Panc1 (cell line): ENCODE measurements around the gene CCDC9B. TPM values are rescaled to one million over a fixed set of nuclear protein-coding genes. Genes with fewer than 3 reads are reported as not detected.
A peak's percentile ranks its signal among the peaks of the same experiment; 100 is the strongest.

ENCODE experiments used
- ATAC-seq: fragments of 200-7000 bp; cut with Tn5 transposase; 2 replicates; pipeline ENCODE4 v1.9.1; 2020; ENCODE audit warnings: mild to moderate bottlenecking, moderate library complexity
- BruUV-seq: library from RNA; stranded (reverse); fragments of 400-500 nt; replicated peaks from 2 replicates; lab custom pipeline; 2021; lab: Mats Ljungman, UMichigan
- CTCF ChIA-PET: fragments of 300-600 bp; sonication (Branson Sonifier 250); formaldehyde crosslinking; loops from one replicate; lab custom pipeline; 2022; ENCODE audit warnings: antibody characterized with exemption; lab: Charles Lee
- POLR2A ChIA-PET: fragments of 300-600 bp; sonication (Branson Sonifier 250); formaldehyde crosslinking; loops from one replicate; lab custom pipeline; 2022; ENCODE audit warnings: antibody characterized with exemption; lab: Charles Lee
- DNase-seq: peaks from one replicate; pipeline ENCODE4 v3.0.0-alpha.2; 2010; ENCODE audit warnings: low read depth, low spot score
- H3K27ac ChIP-seq: 2 replicates; pipeline ENCODE4 v1.5.1; 2011; ENCODE audit warnings: mild to moderate bottlenecking, low read length, inconsistent platforms
- H3K27me3 ChIP-seq: fragments of 200-500 bp; sonication (Bioruptor generic); 2 replicates; pipeline ENCODE4 v1.6.0; 2014; ENCODE audit warnings: low read length, inconsistent platforms; ENCODE audit not compliant: control insufficient read depth, insufficient read depth
- H3K36me3 ChIP-seq: fragments of 200-500 bp; sonication (Bioruptor generic); 2 replicates; pipeline ENCODE4 v1.5.1; 2014; ENCODE audit warnings: inconsistent platforms, mild to moderate bottlenecking, low read length, moderate library complexity; ENCODE audit not compliant: control insufficient read depth, insufficient read depth
- H3K4me1 ChIP-seq: 2 replicates; pipeline ENCODE4 v1.5.1; 2011; ENCODE audit warnings: inconsistent platforms, mild to moderate bottlenecking, low read length, moderate library complexity; ENCODE audit not compliant: control insufficient read depth, insufficient read depth
- H3K4me3 ChIP-seq, 2 experiments: 2 replicates each; pipeline ENCODE4 v1.5.1; 2011 to 2012; ENCODE audit warnings: low read depth in 2 of 2, low read length in 2 of 2, mild to moderate bottlenecking in 2 of 2, inconsistent platforms in 1 of 2, moderate library complexity in 1 of 2
- H3K9me3 ChIP-seq: fragments of 200-500 bp; sonication (Bioruptor generic); 2 replicates; pipeline ENCODE4 v1.5.1; 2014; ENCODE audit warnings: low read depth, mild to moderate bottlenecking, inconsistent platforms, low read length, moderate library complexity; ENCODE audit not compliant: control insufficient read depth, insufficient read depth
- CTCF ChIP-seq: fragments of 450-650 bp; IDR thresholded peaks from 2 replicates; pipeline ENCODE4 v1.5.1; 2017; ENCODE audit warnings: mild to moderate bottlenecking
- POLR2AphosphoS5 ChIP-seq: IDR thresholded peaks from 2 replicates; pipeline ENCODE4 v1.6.1; 2012; ENCODE audit warnings: mild to moderate bottlenecking, low read depth, low read length, moderate library complexity
- REST ChIP-seq, 2 experiments: IDR thresholded peaks; 2 replicates each; pipeline ENCODE4 v1.6.1; 2011 to 2012; ENCODE audit warnings: low read depth in 2 of 2, control low read depth in 1 of 2, low read length in 1 of 2, mild to moderate bottlenecking in 1 of 2, moderate library complexity in 1 of 2; ENCODE audit not compliant: insufficient read depth in 1 of 2
- SIN3A ChIP-seq: IDR thresholded peaks from 2 replicates; pipeline ENCODE4 v1.6.1; 2012; ENCODE audit warnings: low read depth, mild to moderate bottlenecking, low read length, moderate library complexity, borderline replicate concordance; ENCODE audit not compliant: insufficient read depth
- TCF7L2 ChIP-seq: IDR thresholded peaks from 2 replicates; pipeline ENCODE4 v1.6.1; 2011; ENCODE audit warnings: mild to moderate bottlenecking, low read depth, low read length, inconsistent platforms
- in situ Hi-C: cut with HindIII; loops from 2 replicates; pipeline ENCODE4 v1.10.0; 2016; ENCODE audit warnings: low sequenced_read_pairs, low pct_unique_long_range_greater_than_20kb
- intact Hi-C: fragments of 100-400 bp; cut with micrococcal nuclease; formaldehyde crosslinking; loops from one replicate; pipeline ENCODE4 v1.10.0; 2022; ENCODE audit not compliant: unreplicated experiment
- total RNA-seq: library from RNA; stranded (reverse); gene quantifications from one replicate; pipeline ENCODE4 v1.2.1, GENCODE V29; 2021; ENCODE audit not compliant: unreplicated experiment

CCDC9B gene
- total RNA-seq, 1 experiment from 2014 or later, result 55.9 TPM

GRCh38 chr15:40322531-40323238 lies 18.1 kb downstream of the CCDC9B start:
- Histone ChIP-seq H3K4me3 (peak overlapping the region; percentile 55 to 63), H3K27ac (no peak overlapping the region), H3K4me1 (peaks cover 22% of the 10 kb centered on the region), H3K27me3 (no peaks in the 10 kb centered on the region), H3K9me3 (no peaks in the 10 kb centered on the region), H3K36me3 (no peaks in the 10 kb centered on the region)
- CTCF ChIA-PET, result interaction anchor here (0.6 to 3.2 kb wide), 8 partner anchors 10 to 1430 kb away, joined by 3 to 30 read pairs (median 4); partner anchors contain the start of gene CCDC9B
- intact Hi-C loops, result loop anchor here (5.0 kb wide), 1 partner anchor 100 kb away; no protein-coding TSS in a partner anchor
- no TSS peak for BruUV-seq
- DNase-seq (no peak), ATAC-seq (peak; percentile 1; the same call in 1 of the 2 replicates)
- POLR2A ChIA-PET, result interaction anchor here (0.9 kb wide), 1 partner anchor 16 kb away, joined by 4 read pairs; no protein-coding TSS in a partner anchor
- in situ Hi-C loops, result no loop called here
- TF ChIP-seq REST (IDR thresholded peaks at IDR 0.05; ENCODE audit: insufficient read depth in 1 of 2, low read depth in 2 of 2, low read length in 1 of 2) (no peak), POLR2AphosphoS5 (no peak), SIN3A (no peak), CTCF (no peak), TCF7L2 (no peak)

GRCh38 chr15:40320931-40321371 lies 19.8 kb downstream of the CCDC9B start:
- ChIA-PET POLR2A (interaction anchor here (0.6 kb wide), 1 partner anchor 110 kb away, joined by 7 read pairs; no protein-coding TSS in a partner anchor), CTCF (interaction anchor here (0.7 to 3.2 kb wide), 2 partner anchors 18 to 162 kb away, joined by 3 to 30 read pairs; partner anchors contain the start of gene CCDC9B)
- no peaks in the 10 kb centered on the region for H3K27me3 ChIP-seq
- in situ Hi-C loops, result no loop called here
- H3K4me1 ChIP-seq, result peaks cover 15% of the 10 kb centered on the region
- no peak overlapping the region for H3K4me3 ChIP-seq
- TF ChIP-seq CTCF, result peak; percentile 94
- no peak for TF ChIP-seq SIN3A
- no peak overlapping the region for H3K27ac ChIP-seq
- DNase-seq (no peak), ATAC-seq (peak; percentile 33; the same call in 1 of the 2 replicates)
- intact Hi-C loops, result loop anchor here (5.0 kb wide), 1 partner anchor 101 kb away; no protein-coding TSS in a partner anchor
- H3K36me3 ChIP-seq, result no peaks in the 10 kb centered on the region
- H3K9me3 ChIP-seq, result no peaks in the 10 kb centered on the region
- BruUV-seq, result no TSS peak
